ENCODE data around the gene ARHGAP28. TPM values are rescaled to one million over a fixed set of nuclear protein-coding genes. Genes with fewer than 3 reads are reported as not detected.

ARHGAP28 gene
- total RNA-seq, 1 donor, result 11.9 TPM

DNA sequence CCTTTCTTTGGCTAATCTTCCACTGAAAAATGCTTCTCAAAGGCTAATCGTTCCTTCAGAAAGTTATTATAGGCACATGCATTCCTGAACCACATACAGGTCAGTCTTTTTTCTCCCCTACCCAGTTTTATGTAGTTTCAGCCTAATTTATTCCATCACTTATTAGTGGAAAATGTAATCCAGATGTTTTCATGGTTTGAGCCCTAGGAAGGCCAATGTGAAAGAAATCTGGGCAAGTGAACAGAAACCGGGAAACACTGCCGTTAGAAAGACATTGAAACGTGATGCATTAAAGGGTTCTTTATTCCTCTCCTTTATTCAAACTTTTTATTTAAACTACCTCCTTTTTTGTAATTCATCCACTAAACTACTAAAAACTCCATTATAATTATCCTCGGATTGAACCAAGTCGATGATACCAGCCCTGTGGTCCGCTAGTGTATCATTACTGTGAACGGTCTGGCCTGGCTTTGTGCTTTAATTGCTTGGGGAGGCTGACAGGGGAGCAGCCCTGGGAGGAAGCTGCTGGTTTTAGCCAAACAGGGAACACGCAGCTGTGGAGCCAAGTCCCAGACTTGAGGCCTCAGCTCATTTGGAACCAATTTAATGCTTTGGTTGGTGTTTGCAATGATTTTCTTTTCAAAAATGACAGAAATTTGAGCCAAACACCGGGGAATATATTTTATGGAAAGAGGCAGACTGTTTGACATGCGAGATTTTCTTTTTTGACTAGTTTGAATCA lies 149.2 kb downstream of the ARHGAP28 start:
- DNase-seq (ENCODE audit: low read depth), result peak; percentile 9
- TF ChIP-seq, protein P1, sequence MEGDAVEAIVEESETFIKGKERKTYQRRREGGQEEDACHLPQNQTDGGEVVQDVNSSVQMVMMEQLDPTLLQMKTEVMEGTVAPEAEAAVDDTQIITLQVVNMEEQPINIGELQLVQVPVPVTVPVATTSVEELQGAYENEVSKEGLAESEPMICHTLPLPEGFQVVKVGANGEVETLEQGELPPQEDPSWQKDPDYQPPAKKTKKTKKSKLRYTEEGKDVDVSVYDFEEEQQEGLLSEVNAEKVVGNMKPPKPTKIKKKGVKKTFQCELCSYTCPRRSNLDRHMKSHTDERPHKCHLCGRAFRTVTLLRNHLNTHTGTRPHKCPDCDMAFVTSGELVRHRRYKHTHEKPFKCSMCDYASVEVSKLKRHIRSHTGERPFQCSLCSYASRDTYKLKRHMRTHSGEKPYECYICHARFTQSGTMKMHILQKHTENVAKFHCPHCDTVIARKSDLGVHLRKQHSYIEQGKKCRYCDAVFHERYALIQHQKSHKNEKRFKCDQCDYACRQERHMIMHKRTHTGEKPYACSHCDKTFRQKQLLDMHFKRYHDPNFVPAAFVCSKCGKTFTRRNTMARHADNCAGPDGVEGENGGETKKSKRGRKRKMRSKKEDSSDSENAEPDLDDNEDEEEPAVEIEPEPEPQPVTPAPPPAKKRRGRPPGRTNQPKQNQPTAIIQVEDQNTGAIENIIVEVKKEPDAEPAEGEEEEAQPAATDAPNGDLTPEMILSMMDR (IDR thresholded peaks at IDR 0.05; ENCODE audit: insufficient read depth, low read length), result no peak

DNA sequence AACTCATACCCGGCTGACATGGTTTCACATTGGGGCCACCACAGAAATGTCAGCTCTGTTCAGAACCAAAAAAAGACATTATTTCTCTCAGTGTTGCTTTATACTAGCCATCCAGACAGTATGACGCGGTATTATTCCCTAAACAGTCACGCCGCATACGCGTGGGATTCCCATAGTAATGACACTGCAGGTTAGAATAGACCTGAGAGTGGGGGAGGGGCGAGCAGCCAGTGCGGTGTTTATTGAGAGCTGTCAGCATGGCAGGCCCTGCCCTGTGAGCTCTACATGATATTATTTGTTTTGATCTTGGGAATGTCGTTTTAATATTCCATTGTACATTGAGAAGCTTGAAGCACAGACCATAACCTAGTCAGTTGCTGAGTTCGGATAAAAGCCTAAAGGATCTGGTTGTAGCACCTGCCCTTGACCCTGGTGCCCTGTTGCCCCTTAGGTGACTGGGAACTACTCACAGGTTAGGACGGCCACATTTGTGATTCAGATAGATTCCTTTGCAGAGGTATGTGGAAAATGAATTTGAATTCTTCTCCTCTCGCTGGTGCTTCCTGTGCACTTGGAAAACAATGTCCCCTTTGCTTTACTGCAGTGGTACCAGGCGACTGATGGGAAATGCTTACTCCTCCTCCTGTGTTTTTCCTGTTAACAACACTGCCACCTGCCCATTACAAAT lies 150.1 kb downstream of the ARHGAP28 start:
- TF ChIP-seq, protein P1 (IDR thresholded peaks at IDR 0.05; ENCODE audit: insufficient read depth, low read length), result no peak
- H3K4me3 ChIP-seq (ENCODE audit: low read depth, low read length), result no peak overlapping the region
- DNase-seq (ENCODE audit: low read depth), result no peak

More for the DNA sequence above, 149.2 kb downstream of the ARHGAP28 start:
- H3K4me3 ChIP-seq (ENCODE audit: low read depth, low read length), result no peak overlapping the region

DNA sequence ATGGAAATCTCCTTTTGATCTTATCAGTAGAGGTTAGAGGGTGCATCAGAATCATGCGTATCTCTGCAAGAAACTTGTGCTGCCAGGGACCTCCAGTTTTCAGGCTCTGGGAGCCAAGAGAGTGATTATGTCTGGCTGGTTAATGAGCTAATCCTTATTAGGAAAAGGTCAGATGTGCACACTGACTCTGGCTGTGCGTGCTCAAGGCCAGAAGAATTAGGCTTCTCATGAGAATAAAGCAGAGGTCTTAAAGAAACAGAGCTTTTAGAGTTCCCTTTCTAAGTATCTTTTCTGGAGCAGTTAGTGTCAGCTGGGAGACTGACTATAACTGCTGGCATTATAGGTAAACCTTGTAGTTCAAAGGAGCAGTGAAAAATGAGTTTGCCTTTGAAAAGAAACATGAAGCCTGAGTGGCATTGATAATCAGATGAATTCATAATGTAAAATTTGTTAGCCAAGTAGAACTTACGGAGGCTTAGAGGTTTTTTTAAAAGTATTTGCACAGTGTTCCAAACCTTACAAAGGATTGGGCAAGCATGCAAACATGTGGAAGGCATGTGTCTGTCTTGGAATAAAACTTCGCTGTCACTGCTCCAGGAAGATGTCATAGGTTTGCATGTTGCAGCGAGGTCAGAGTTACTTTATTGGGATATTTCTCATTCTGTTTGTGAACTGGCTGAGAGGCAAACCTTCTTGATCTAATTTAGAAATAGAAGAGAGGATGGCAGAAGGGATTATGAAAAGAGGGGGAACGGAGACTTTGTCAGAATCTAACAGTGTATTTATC lies 151.7 kb downstream of the ARHGAP28 start:
- DNase-seq (ENCODE audit: low read depth), result peak; percentile 70
- no peak overlapping the region for H3K4me3 ChIP-seq (ENCODE audit: low read depth, low read length)
- TF ChIP-seq, protein P1 (IDR thresholded peaks at IDR 0.05; ENCODE audit: insufficient read depth, low read length), result no peak

DNA sequence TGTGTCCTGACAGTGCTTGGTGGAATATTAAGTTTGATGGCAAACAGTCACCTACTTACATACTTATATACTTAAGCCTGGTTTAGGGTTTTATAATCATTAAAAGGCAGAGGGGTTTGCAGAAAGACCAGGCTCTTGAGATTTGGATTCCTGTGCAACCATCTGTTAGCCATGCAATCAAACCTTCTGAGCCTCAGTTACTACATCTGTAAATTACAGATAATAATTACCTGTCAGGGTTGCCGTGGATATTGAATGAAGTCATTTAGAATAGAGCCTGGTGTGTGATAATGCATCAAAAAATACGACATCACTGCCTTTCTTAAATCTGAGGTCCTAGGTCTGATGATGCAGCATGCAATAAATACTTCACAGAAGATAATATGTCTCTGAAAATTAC lies 152.9 kb downstream of the ARHGAP28 start:
- TF ChIP-seq, protein P1 (IDR thresholded peaks at IDR 0.05; ENCODE audit: insufficient read depth, low read length), result no peak
- H3K4me3 ChIP-seq (ENCODE audit: low read depth, low read length), result no peak overlapping the region
- DNase-seq (ENCODE audit: low read depth), result no peak

DNA sequence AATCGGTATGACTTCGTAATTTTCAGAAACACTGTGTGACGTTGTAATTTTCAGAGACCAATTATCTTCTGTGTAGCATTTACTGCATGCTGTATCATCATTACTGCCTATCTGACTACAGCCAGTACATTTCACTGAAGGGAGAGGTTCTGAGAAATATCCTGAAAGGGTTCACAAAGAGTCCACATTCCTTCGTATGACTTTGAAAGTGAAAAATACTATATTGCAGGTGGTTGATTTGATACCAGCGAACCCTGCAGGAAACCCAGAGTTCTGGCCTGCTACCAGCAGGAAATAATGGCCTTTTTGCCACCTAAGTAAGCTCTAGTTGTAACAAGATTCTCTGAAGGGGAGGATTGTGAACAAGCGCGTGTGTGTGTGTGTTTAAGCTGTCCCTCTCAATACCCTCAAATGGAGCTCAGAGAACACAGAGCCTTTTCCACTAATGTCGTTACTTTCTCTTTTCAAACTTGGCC lies 155.5 kb downstream of the ARHGAP28 start:
- TF ChIP-seq, protein P1 (IDR thresholded peaks at IDR 0.05; ENCODE audit: insufficient read depth, low read length), result no peak
- peak; percentile 50 for DNase-seq (ENCODE audit: low read depth)
- H3K4me3 ChIP-seq (ENCODE audit: low read depth, low read length), result no peak overlapping the region

DNA sequence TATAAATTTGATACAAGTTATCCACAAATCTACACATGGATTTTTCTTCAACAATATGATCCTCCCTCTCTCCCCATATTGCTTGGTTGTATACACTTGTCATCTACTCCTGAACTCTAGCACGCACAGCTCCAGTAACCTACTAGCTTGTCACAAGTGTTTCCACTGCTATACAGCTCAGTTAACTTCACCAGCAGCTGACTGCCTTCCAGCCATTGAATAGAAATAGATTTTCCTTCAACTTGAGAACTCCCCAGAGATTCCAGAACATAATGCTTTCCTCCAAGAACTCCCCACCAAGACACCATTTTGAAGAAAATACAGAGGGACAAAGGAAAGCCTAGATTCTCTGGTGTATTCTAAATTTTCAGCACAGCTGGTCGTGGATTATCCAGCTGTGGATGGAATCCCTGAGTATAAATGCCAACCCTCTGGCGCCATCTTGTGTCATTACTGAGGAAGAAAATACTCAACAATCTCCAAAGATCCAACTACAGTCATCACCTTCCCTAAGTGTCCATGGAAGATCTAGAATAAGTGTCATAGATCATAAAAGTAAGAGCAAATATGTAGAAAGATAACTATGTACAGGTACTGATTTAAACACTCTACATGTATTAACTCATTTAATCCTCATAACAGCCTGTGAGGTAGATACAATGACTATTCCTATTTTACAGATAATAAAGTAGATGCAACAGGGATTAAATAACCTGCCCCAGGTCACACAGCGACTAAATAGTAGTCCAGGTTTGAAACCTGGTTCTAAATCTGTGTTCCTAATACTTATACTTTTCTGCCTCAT lies 156.7 kb downstream of the ARHGAP28 start:
- TF ChIP-seq, protein P1 (IDR thresholded peaks at IDR 0.05; ENCODE audit: insufficient read depth, low read length), result peak; percentile 64
- H3K4me3 ChIP-seq (ENCODE audit: low read depth, low read length), result no peak overlapping the region
- DNase-seq (ENCODE audit: low read depth), result peak; percentile 73

Measured in fibroblast of the aortic adventitia (primary cell).